T47D (cell line): ENCODE measurements around the gene SPRR3.
A peak's percentile ranks its signal among the peaks of the same experiment; 100 is the strongest.

Experiments used
- DNase-seq, 2 experiments: peaks; one replicate each; pipeline versions ENCODE4 v3.0.0 to v3.0.0-alpha.2; 2011 to 2012; ENCODE audit warnings: low read depth in 1 of 2, low spot score in 1 of 2
- JUND ChIP-seq: IDR thresholded peaks from 2 replicates; pipeline ENCODE4 v1.6.1; 2012; ENCODE audit warnings: low read depth
- in situ Hi-C: cut with HindIII; loops from 2 replicates; pipeline ENCODE4 v1.10.0; 2016; ENCODE audit warnings: low sequenced_read_pairs, low pct_unique_long_range_greater_than_20kb

Gene SPRR3, protein sequence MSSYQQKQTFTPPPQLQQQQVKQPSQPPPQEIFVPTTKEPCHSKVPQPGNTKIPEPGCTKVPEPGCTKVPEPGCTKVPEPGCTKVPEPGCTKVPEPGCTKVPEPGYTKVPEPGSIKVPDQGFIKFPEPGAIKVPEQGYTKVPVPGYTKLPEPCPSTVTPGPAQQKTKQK

DNA sequence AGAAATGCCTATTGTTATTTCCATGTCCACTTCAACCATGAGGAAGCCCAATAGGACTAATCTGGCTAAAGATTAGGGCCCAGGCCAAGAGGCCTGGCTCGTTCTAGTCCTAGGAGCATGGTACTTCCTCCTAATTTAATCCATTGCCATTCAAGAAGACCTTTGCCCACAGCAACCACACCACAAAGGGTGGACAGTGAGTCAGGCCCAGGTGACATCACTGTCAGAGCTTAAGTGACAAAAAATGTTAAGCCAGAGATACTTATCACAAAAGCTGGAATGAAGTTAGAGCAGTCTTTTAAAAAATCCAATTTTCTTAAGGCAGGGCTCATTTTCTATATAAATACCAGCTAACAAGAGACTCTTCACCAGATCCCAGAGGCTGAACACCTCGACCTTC, at the start of gene SPRR3:
SPRR3 (plus strand) TSS at position 368 of the 400 bp plus-strand sequence. CDS start 1,272 bp downstream, outside the sequence.
- no peak for TF ChIP-seq JUND
- in situ Hi-C loops, result no loop called here
- peak in 1 of 2 experiments; percentile 50 for DNase-seq

DNA sequence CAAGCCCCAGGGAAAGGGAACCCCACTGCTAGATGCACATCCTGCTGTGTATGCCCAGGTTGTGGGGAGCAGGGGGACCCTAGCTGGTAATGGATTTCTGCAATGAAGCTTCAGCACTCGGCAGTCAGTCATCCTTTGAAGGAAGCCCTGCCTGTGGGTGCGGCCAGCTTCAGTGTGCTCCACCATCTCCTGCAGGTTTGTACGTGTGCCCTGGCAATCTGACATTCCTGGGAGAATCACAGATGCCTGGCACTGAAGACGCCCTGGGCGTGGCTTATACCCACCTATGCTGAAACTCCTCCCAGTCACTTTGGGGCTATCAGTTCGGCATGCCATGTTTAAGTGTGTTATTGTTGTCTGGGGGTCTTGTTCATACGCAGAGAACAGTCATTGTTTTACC, 47.8 kb upstream of the SPRR3 start:
- DNase-seq, result no peak
- in situ Hi-C loops, result no loop called here
- no peak for TF ChIP-seq JUND

DNA sequence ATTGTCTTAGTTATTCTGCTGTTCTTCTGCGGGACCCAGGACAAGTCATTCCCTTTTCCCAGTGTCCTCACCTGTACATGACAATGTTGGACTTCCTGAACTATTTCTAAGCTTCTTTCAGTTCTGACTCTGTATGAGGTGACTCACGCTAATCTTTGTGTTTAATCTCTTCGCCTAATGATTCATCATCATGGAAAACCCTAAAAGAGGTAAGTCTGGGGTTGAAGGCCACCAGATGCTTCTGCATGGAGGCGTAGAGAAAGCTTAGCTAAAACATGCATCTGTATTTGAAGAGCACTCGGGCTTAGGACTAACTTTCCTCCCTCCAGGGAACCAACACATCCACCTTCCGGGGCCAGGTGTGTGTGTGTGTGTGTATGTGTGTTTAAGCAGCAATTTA, 47.1 kb upstream of the SPRR3 start:
- no peak for TF ChIP-seq JUND
- in situ Hi-C loops, result no loop called here
- no peak for DNase-seq

DNA sequence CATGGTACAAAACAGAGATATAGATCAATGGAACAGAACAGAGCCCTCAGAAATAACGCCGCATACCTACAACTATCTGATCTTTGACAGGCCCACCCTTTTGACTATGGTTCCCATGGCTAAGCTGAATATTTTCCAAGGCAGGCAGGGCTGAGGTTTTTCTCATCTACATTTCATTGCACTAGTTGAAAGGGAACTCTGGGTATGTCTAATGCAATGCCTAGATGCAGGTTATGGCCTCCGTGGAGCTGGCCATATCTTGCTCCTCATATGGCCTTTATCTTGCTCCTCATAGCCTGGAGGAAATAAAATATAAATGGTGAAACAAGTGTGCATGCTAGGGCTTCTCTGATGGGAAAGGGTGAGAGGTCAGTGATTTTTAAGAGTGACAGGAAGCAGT, 44.0 kb upstream of the SPRR3 start:
- no peak for TF ChIP-seq JUND

DNA sequence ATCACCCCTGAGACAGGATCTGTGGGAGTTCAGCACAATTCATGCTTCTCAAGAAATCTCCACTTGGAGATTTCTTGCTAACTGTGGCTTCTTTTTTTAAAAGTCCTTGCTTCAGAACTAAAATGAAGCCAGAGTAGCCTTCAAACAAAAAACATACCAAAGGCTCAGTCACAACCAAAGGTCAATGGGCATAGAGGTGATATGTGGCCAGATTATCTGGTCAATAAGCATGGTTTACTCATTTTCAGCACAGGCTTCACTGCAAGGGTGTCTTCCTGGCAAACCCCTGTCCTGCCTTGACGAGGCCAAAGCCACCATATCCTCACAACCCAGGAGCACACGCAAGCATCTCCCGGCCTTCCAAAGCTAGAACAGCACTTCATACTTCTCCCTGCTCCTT, 42.3 kb upstream of the SPRR3 start:
- no peak for DNase-seq
- TF ChIP-seq JUND, result no peak
- in situ Hi-C loops, result no loop called here

More for the DNA sequence above, 44.0 kb upstream of the SPRR3 start:
- in situ Hi-C loops, result no loop called here
- DNase-seq, result no peak

DNA sequence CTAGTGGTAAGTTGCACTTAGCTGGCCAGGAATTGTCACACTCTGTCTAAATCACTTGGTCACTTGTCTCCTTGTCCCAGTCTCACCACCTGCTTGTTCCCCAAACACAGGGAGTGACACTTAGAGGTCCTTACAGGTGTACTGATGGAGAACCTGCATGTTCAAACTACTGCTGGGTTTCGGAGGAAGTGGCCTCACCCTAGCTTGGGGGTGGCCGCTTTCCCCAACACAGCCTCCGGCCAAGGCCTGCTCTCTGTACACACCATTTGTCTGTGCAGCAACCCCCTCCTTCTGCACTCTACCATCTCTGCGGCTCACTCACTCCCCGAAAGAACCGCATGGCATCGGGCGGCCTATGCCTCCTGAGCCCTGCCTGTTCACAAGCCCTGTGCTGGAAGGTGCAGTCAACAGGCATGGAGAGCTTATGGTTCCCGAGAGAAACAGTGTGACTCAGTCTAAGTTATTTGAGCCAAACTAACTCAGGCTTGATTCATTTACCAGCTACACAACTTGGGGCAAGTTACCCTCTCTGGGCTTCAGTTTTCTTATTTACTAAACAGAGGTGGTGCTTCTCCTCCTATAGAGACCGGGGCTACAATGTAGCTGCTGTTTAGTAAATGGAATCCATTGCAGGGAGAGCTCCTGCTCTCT, 41.6 kb upstream of the SPRR3 start:
- in situ Hi-C loops, result no loop called here
- DNase-seq, result no peak
- no peak for TF ChIP-seq JUND

DNA sequence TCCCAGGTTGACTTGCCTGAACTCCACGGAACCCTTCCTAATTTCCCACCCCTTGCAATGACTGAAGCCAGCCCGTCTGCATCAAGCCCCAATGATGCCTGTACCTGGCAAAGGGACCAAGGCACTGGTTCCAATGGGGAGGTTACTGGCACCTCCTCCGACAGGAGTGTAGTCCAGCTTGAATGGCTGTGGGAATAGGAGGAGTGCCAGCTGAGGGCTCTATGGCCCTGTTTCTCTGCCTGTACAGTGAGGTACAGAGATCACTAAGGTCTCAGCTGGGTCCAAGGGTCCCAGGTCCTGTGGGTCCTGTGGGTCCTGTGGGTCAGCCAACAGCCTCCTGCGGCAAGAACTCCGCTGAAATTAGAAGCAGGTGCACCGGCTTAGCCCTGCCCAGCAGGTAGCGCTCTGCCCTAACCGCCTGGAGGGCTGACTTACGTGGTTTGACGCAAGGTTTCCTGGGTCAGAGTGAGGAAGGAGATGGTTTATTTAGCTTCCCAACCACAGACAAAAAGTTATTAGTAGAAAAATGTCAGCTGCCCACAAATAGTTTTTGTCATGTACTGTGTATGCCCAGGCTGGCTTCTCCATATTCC, 41.0 kb upstream of the SPRR3 start:
- peak in 1 of 2 experiments; percentile 40 for DNase-seq
- no peak for TF ChIP-seq JUND
- in situ Hi-C loops, result no loop called here

DNA sequence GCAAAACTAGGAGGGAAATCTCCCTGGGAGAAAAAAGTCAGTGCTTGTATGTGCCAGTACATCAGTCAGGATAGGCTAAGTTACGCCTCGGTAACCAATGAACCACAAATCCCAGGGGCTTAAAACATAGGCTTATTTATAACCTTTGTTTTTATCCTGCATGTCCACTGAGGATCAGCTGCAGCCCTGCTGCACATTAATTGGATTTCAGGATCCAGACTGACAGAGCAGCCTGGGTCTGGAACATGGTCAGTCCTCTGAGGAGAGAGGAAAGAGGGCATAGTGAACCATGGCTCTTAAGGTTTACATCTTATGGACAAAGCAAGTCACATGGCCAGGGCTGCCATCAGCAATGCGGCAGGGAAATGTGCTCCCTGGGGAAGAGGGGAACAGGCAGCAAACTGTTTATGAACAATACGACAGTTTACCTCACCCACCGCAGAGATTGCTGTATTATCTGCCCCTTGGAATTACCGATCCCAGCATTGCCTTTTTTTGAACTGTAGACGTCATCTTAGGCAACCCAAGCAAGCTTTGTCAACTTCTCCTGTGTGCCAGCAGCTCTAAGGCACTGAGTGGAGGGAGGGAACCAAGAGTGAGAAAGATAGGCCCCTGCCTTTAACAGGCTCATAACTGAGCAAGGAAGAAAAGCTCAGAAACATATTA, 40.2 kb upstream of the SPRR3 start:
- no peak for TF ChIP-seq JUND
- DNase-seq, result no peak
- in situ Hi-C loops, result no loop called here

DNA sequence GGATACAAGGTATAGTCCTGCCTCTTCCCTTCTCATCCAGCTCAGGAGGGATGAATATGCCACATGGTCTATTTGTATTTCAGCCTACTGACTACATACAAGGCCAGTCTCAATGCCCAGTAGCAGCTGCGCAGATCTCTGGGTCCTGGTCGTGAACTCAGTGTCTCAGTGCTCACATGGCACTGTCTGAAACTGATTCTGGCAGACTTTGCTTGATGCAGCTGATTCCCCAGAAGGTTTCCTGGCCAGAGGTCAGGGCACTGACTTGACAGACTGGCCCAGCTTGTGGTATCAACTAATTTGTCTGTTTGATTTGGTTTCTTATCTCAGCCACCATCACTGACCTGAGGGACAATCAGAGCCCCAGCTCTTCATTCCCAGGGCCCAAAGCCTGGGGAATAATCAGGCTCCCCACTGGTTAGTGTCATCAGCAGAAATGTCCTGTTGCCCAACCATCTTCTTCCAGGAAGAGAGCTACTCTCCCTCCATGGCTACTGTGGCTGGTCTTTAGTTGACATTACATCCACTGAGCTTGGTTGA, 38.6 kb upstream of the SPRR3 start:
- in situ Hi-C loops, result no loop called here
- no peak for DNase-seq

DNA sequence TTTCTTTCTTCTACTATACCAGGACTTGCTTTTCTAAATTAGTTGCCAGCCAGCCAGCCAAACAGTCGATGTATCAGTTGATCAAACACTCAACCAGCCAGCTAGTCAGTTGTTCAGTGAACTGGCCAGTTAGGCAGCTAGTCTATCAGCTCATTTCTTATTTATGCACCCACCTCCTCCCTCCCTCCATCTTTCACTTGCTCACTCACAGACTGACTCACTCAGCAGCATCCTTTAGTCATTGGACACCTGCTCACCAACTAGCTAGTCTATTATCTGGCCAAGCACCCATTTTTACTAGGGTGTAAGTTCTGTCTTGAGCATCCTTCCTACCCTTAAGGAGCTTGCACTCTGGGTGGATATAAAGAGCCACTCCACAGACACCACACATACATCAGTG, 37.0 kb upstream of the SPRR3 start:
- in situ Hi-C loops, result no loop called here
- DNase-seq, result no peak
- no peak for TF ChIP-seq JUND

More for the DNA sequence above, 38.6 kb upstream of the SPRR3 start:
- no peak for TF ChIP-seq JUND

DNA sequence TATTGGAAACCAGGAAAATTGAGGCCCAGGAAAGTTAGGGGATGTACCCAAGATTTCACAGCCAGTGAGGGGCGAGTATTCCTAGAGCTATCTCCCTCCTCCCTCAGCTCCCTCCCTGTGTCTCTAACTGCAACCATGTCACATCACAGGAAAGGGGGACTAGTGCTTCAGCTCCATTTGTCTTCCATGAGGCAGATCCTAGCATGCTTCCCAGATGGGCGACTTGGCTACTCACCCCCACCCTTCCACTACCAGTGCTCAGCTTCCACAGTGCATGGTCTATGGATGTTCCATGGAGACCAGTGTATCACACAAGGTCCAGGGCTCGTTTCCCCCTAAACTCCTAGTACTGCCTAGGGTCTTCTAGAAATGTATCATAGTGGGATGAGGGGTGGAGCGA, 35.7 kb upstream of the SPRR3 start:
- no peak for TF ChIP-seq JUND
- DNase-seq, result no peak
- in situ Hi-C loops, result no loop called here

DNA sequence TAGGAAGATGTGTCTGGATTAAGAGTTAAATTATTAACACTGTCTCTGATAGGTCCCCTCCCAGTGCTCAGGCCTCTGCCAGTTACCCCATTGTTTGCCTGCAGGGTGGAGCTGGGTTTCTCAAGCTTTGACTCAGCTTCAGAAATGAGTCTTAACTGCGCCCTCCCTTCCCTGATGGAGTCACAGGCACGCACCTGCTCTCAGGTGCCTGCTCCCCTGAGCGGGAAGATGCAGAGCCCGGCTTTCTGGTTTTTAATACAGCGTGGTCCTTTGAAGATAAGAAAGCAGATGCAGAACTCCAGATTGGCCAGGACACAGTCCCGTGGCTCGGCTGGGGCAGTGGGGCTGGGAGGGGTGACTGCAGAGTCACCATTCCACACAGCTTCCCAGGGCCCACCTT, 34.3 kb upstream of the SPRR3 start:
- DNase-seq, result no peak
- in situ Hi-C loops, result no loop called here
- no peak for TF ChIP-seq JUND

DNA sequence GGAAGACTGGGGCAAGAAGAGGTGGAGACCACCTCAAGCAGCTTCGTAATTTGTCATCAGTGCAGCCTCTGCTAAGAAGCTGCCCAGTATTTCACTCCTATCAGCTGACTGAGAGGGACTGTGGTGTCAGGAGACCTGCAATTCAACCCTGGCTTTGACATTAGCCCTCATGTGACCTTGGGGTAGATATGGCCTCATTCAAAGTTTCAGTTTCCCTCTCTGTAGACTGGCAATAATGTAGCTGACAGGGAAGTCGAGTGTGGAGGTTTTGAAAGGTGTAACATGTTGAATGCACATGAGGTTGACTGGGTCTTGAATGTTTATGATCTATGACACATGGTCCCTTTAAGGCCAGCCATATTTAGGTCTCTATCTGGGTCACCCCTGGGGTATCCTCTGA, 33.3 kb upstream of the SPRR3 start:
- no peak for DNase-seq
- in situ Hi-C loops, result no loop called here
- TF ChIP-seq JUND, result no peak
